SKM-1 (cell line): Measurements from ENCODE around the gene KIF6.

ENCODE experiments used
- DNase-seq: peaks from one replicate; lab custom pipeline; 2025; ENCODE audit not compliant: unreplicated experiment; lab: John Stamatoyannopoulos, UW

Gene KIF6

GRCh38 chr6:39453241-39453640 is 272.0 kb downstream of the KIF6 start:
- DNase-seq = no peak

GRCh38 chr6:39452306-39453145 is 272.7 kb downstream of the KIF6 start:
- DNase-seq = no peak

- DNase-seq = no peak
These were observed 273.4 kb downstream of the KIF6 start for GRCh38 chr6:39451831-39452230.

- DNase-seq = no peak
These were observed 276.2 kb downstream of the KIF6 start for GRCh38 chr6:39449022-39449421.

- no peak for DNase-seq
These were observed 278.3 kb downstream of the KIF6 start for GRCh38 chr6:39446909-39447308.

GRCh38 chr6:39445667-39446066 is 279.5 kb downstream of the KIF6 start:
- DNase-seq = no peak

- DNase-seq = no peak
These were observed 280.7 kb downstream of the KIF6 start for GRCh38 chr6:39444479-39445019.

- no peak for DNase-seq
These were observed 283.2 kb downstream of the KIF6 start for GRCh38 chr6:39441986-39442385.

GRCh38 chr6:39441301-39441700 is 283.9 kb downstream of the KIF6 start:
- no peak for DNase-seq

- no peak for DNase-seq
These were observed 285.2 kb downstream of the KIF6 start for GRCh38 chr6:39440039-39440426.

GRCh38 chr6:39439342-39440038 is 285.7 kb downstream of the KIF6 start:
- DNase-seq = no peak

GRCh38 chr6:39433630-39434029 is 291.6 kb downstream of the KIF6 start:
- DNase-seq = no peak

GRCh38 chr6:39432330-39433025 is 292.7 kb downstream of the KIF6 start:
- DNase-seq = no peak

- no peak for DNase-seq
These were observed 294.2 kb downstream of the KIF6 start for GRCh38 chr6:39430871-39431523.

GRCh38 chr6:39430446-39430845 is 294.8 kb downstream of the KIF6 start:
- DNase-seq = no peak

- peak; percentile 10 for DNase-seq
These were observed 296.4 kb downstream of the KIF6 start for GRCh38 chr6:39428816-39429215.

GRCh38 chr6:39428152-39428551 is 297.1 kb downstream of the KIF6 start:
- DNase-seq = no peak

GRCh38 chr6:39426073-39426456 is 299.1 kb downstream of the KIF6 start:
- no peak for DNase-seq

- DNase-seq = no peak
These were observed 299.7 kb downstream of the KIF6 start for GRCh38 chr6:39425346-39426072.

- DNase-seq = no peak
These were observed 300.4 kb downstream of the KIF6 start for GRCh38 chr6:39424831-39425230.
